HG02763 (cell line): ENCODE measurements around the gene TACR1.
"Not testable (repeated sequence)": the region's sequence is repeated elsewhere in the genome, so short reads cannot be mapped to it uniquely, and the experiment has no call there.

Experiments
- ATAC-seq: cut with Tn5 transposase; IDR thresholded peaks from one replicate; pipeline ENCODE4 v1.9.1; 2021; ENCODE audit warnings: mild to moderate bottlenecking, moderate library complexity; ENCODE audit not compliant: unreplicated experiment

Gene TACR1

GRCh38 chr2:75147884-75148283 is 51.4 kb downstream of the TACR1 start:
- ATAC-seq, result not testable (repeated sequence)

GRCh38 chr2:75146606-75147332 is 52.6 kb downstream of the TACR1 start:
- ATAC-seq, result no peak

GRCh38 chr2:75146221-75146605 is 53.1 kb downstream of the TACR1 start:
- ATAC-seq, result not testable (repeated sequence)

- ATAC-seq, result no peak
These were observed 57.2 kb downstream of the TACR1 start for GRCh38 chr2:75142081-75142480.

GRCh38 chr2:75140288-75140687 is 59.0 kb downstream of the TACR1 start:
- ATAC-seq, result no peak

GRCh38 chr2:75139171-75139570 is 60.1 kb downstream of the TACR1 start:
- no peak for ATAC-seq

- ATAC-seq, result no peak
These were observed 60.8 kb downstream of the TACR1 start for GRCh38 chr2:75138528-75138927.

- ATAC-seq, result no peak
These were observed 63.4 kb downstream of the TACR1 start for GRCh38 chr2:75135776-75136400.

GRCh38 chr2:75134860-75135259 is 64.5 kb downstream of the TACR1 start:
- no peak for ATAC-seq

GRCh38 chr2:75133621-75134570 is 65.4 kb downstream of the TACR1 start:
- ATAC-seq, result no peak

GRCh38 chr2:75130171-75130570 is 69.1 kb downstream of the TACR1 start:
- no peak for ATAC-seq

GRCh38 chr2:75123876-75124275 is 75.4 kb downstream of the TACR1 start:
- ATAC-seq, result no peak

GRCh38 chr2:75113231-75113869 is 86.0 kb downstream of the TACR1 start:
- no peak for ATAC-seq

GRCh38 chr2:75108937-75109482 is 90.3 kb downstream of the TACR1 start:
- ATAC-seq, result no peak

- no peak for ATAC-seq
These were observed 97.3 kb downstream of the TACR1 start for GRCh38 chr2:75102011-75102410.

GRCh38 chr2:75100801-75101151 is 98.5 kb downstream of the TACR1 start:
- no peak for ATAC-seq

GRCh38 chr2:75100011-75100800 is 99.1 kb downstream of the TACR1 start:
- ATAC-seq, result no peak

GRCh38 chr2:75099521-75099922 is 99.8 kb downstream of the TACR1 start:
- no peak for ATAC-seq

GRCh38 chr2:75098856-75099255 is 100.5 kb downstream of the TACR1 start:
- no peak for ATAC-seq

- no peak for ATAC-seq
These were observed 101.5 kb downstream of the TACR1 start for GRCh38 chr2:75097831-75098230.
